Caco-2 (cell line): ENCODE data around the gene HRH2. TPM values are rescaled to one million over a fixed set of nuclear protein-coding genes. Genes with fewer than 3 reads are reported as not detected.

Experiments used
- BruUV-seq: library from RNA; stranded (reverse); fragments of 400-500 nt; replicated peaks from 2 replicates; lab custom pipeline; 2021; lab: Mats Ljungman, UMichigan
- CTCF ChIA-PET: fragments of 300-600 bp; sonication (Branson Sonifier 250); formaldehyde crosslinking; loops from one replicate; lab custom pipeline; 2022; ENCODE audit warnings: antibody characterized with exemption; lab: Charles Lee
- POLR2A ChIA-PET: fragments of 300-600 bp; sonication (Branson Sonifier 250); formaldehyde crosslinking; loops from one replicate; lab custom pipeline; 2022; ENCODE audit warnings: antibody characterized with exemption; lab: Charles Lee
- DNase-seq, 2 experiments: peaks; one replicate each; pipeline versions ENCODE4 v3.0.0 to v3.0.0-alpha.2; 2020 to 2022
- H3K27me3 ChIP-seq: replicated peaks from 2 replicates; pipeline ENCODE4 v1.6.0; 2011; ENCODE audit warnings: low read length; ENCODE audit not compliant: control insufficient read depth, insufficient read depth
- H3K36me3 ChIP-seq: 2 replicates; pipeline ENCODE4 v1.5.1; 2011; ENCODE audit warnings: low read length; ENCODE audit not compliant: control insufficient read depth, insufficient read depth
- H3K4me1 ChIP-seq: fragments of 250-450 bp; sonication (Bioruptor Pico); 2 replicates; pipeline ENCODE4 v1.5.1; 2020; ENCODE audit warnings: mild to moderate bottlenecking
- H3K4me3 ChIP-seq: 2 replicates; pipeline ENCODE4 v1.5.1; 2011; ENCODE audit warnings: low read depth, mild to moderate bottlenecking, control low read depth, low read length
- H3K9me3 ChIP-seq: fragments of 250-450 bp; sonication (Bioruptor Pico); 2 replicates; pipeline ENCODE4 v1.5.1; 2020; ENCODE audit warnings: mild to moderate bottlenecking, moderate library complexity
- H3K27ac Mint-ChIP-seq: one replicate; pipeline ENCODE4 v1.8.0; 2022; ENCODE audit warnings: mixed read lengths; ENCODE audit not compliant: unreplicated experiment
- H3K27me3 Mint-ChIP-seq: one replicate; pipeline ENCODE4 v1.8.0; 2022; ENCODE audit warnings: mixed read lengths; ENCODE audit not compliant: insufficient read depth, unreplicated experiment
- H3K36me3 Mint-ChIP-seq: one replicate; pipeline ENCODE4 v1.8.0; 2022; ENCODE audit warnings: mild to moderate bottlenecking, mixed read lengths; ENCODE audit not compliant: insufficient read depth, unreplicated experiment
- H3K4me1 Mint-ChIP-seq: one replicate; pipeline ENCODE4 v1.8.0; 2022; ENCODE audit warnings: low read depth, mixed read lengths; ENCODE audit not compliant: unreplicated experiment
- H3K4me3 Mint-ChIP-seq: one replicate; pipeline ENCODE4 v1.8.0; 2022; ENCODE audit warnings: mild to moderate bottlenecking, moderate library complexity, mixed read lengths; ENCODE audit not compliant: unreplicated experiment
- H3K9me3 Mint-ChIP-seq: one replicate; pipeline ENCODE4 v1.8.0; 2022; ENCODE audit warnings: mixed read lengths; ENCODE audit not compliant: unreplicated experiment
- CTCF ChIP-seq, 2 experiments: fragments of 200-600 bp in 1 of 2; IDR thresholded peaks; 1 replicate in 1 of 2; 2 replicates in 1 of 2; pipeline versions ENCODE4 v1.5.1 to v1.8.0; 2011 to 2022; ENCODE audit warnings: antibody characterized with exemption in 1 of 2, control low read depth in 1 of 2, inconsistent platforms in 1 of 2, low read depth in 1 of 2, low read length in 1 of 2, mild to moderate bottlenecking in 1 of 2, moderate library complexity in 1 of 2; ENCODE audit not compliant: insufficient read depth in 1 of 2, severe bottlenecking in 1 of 2, unreplicated experiment in 1 of 2
- intact Hi-C: fragments of 100-400 bp; cut with micrococcal nuclease; formaldehyde crosslinking; loops from one replicate; pipeline ENCODE4 v1.10.0; 2022; ENCODE audit not compliant: unreplicated experiment
- total RNA-seq: library from RNA; stranded (reverse); gene quantifications from 2 replicates; pipeline ENCODE4 v1.2.3, GENCODE V29; 2022

HRH2 gene
- total RNA-seq, 1 experiment from 2014 or later = not detected

GRCh38 chr5:175683231-175683630, 25.4 kb downstream of the HRH2 start:
- H3K36me3 Mint-ChIP-seq = no peaks in the 10 kb centered on the region

GRCh38 chr5:175683921-175684320, 26.1 kb downstream of the HRH2 start:
- intact Hi-C loops = no loop called here
- Mint-ChIP-seq H3K4me3 (no peak overlapping the region), H3K27me3 (peaks cover 15% of the 10 kb centered on the region), H3K27ac (no peak overlapping the region), H3K9me3 (no peaks in the 10 kb centered on the region), H3K4me1 (peaks cover 12% of the 10 kb centered on the region), H3K36me3 (no peaks in the 10 kb centered on the region)
- CTCF ChIA-PET = no interaction called here
- H3K27me3 ChIP-seq = no peaks in the 10 kb centered on the region; the same call in 1 of the 2 replicates
- POLR2A ChIA-PET = no interaction called here
- TF ChIP-seq CTCF (IDR thresholded peaks at IDR 0.05; ENCODE audit: insufficient read depth in 1 of 2, low read depth in 1 of 2, low read length in 1 of 2, severe bottlenecking in 1 of 2, unreplicated experiment in 1 of 2) = no peak
- H3K4me3 ChIP-seq = no peak overlapping the region
- no peaks in the 10 kb centered on the region for H3K9me3 ChIP-seq
- H3K36me3 ChIP-seq = no peaks in the 10 kb centered on the region
- no peak for DNase-seq
- BruUV-seq = no TSS peak
- no peaks in the 10 kb centered on the region for H3K4me1 ChIP-seq

More at GRCh38 chr5:175683231-175683630, 25.4 kb downstream of the HRH2 start:
- no peaks in the 10 kb centered on the region; the same call in 1 of the 2 replicates for H3K27me3 ChIP-seq
- intact Hi-C loops = no loop called here
- H3K4me3 ChIP-seq = no peak overlapping the region
- no peaks in the 10 kb centered on the region for H3K36me3 ChIP-seq
- Mint-ChIP-seq H3K27ac (no peak overlapping the region), H3K4me3 (no peak overlapping the region), H3K9me3 (no peaks in the 10 kb centered on the region), H3K4me1 (peaks cover 12% of the 10 kb centered on the region), H3K27me3 (peaks cover 15% of the 10 kb centered on the region)
- no TSS peak for BruUV-seq
- no peaks in the 10 kb centered on the region for H3K9me3 ChIP-seq
- DNase-seq = no peak
- no peaks in the 10 kb centered on the region for H3K4me1 ChIP-seq
- TF ChIP-seq CTCF (IDR thresholded peaks at IDR 0.05; ENCODE audit: insufficient read depth in 1 of 2, low read depth in 1 of 2, low read length in 1 of 2, severe bottlenecking in 1 of 2, unreplicated experiment in 1 of 2) = no peak
- ChIA-PET CTCF (interaction anchor here (0.6 kb wide), 1 partner anchor 784 kb away, joined by 5 read pairs; no protein-coding TSS in a partner anchor), POLR2A (no interaction called here)

GRCh38 chr5:175684931-175685330, 27.1 kb downstream of the HRH2 start:
- H3K9me3 Mint-ChIP-seq = no peaks in the 10 kb centered on the region
- POLR2A ChIA-PET = no interaction called here
- no peaks in the 10 kb centered on the region for H3K9me3 ChIP-seq
- H3K4me1 Mint-ChIP-seq = peaks cover 6% of the 10 kb centered on the region
- no TSS peak for BruUV-seq
- no peak for TF ChIP-seq CTCF (IDR thresholded peaks at IDR 0.05; ENCODE audit: insufficient read depth in 1 of 2, low read depth in 1 of 2, low read length in 1 of 2, severe bottlenecking in 1 of 2, unreplicated experiment in 1 of 2)
- intact Hi-C loops = no loop called here
- H3K27me3 ChIP-seq = no peaks in the 10 kb centered on the region; the same call in 1 of the 2 replicates
- no peak overlapping the region for H3K27ac Mint-ChIP-seq
- DNase-seq = no peak
- H3K4me3 ChIP-seq = no peak overlapping the region
- H3K36me3 ChIP-seq = no peaks in the 10 kb centered on the region
- CTCF ChIA-PET = interaction anchor here (0.6 kb wide), 1 partner anchor 105 kb away, joined by 3 read pairs; no protein-coding TSS in a partner anchor
- peaks cover 12% of the 10 kb centered on the region for H3K27me3 Mint-ChIP-seq
- H3K4me1 ChIP-seq = no peaks in the 10 kb centered on the region
- no peaks in the 10 kb centered on the region for H3K36me3 Mint-ChIP-seq
- H3K4me3 Mint-ChIP-seq = no peak overlapping the region
